IPS-18c (cell line): ENCODE measurements around the gene SEMA7A.

ENCODE experiments used
- H3K4me3 ChIP-seq: 2 replicates; pipeline ENCODE4 v1.7.0; 2013; ENCODE audit warnings: low read depth, mild to moderate bottlenecking, low read length, moderate library complexity; ENCODE audit not compliant: insufficient read depth
- H3K9me3 ChIP-seq: one replicate; pipeline ENCODE4 v1.6.1; 2013; ENCODE audit warnings: mild to moderate bottlenecking, low read length, moderate library complexity; ENCODE audit not compliant: control insufficient read depth, insufficient read depth

SEMA7A gene

DNA sequence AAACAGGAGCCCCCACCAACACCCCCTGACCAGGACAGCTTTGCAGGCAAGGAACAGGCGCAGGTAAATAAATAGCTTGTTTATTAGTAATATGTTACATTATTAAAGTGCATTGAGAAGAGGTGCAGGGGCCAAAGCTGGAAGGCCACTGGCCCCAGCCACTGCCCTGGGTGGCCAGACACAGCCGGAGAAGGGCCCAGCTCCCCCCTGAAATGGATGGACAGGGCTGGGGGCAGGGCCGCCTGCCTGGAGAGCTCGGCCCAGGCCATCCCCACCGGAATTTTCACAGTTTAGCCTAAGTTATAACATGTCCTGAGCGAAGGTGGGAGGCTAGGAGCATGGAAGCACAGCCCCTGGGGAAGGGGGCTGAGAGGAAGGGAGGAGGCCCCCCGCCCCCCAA, 24.5 kb downstream of the SEMA7A start:
- peaks cover 2% of the 10 kb centered on the region for H3K9me3 ChIP-seq
- no peak overlapping the region for H3K4me3 ChIP-seq

DNA sequence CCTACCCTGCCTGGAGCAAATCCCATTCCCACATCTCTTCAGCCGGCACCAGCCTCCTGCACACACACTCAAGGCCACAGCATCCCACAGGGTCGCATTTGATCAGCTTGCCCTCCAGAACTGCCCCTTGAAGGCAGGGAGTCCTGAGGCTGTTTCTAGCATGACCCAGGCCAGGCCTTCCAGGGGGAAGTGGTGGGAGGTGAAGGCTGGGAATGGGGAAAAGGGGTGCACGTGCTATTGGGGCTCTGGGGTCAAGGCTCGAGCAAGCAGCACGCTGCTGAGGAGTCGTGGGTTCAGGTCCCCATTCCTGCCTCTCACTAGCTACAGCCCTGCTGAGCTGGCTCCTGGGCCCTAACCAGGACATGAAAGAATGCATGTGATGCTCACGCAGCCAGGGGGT, 24.9 kb downstream of the SEMA7A start:
- peaks cover 2% of the 10 kb centered on the region for H3K9me3 ChIP-seq
- no peak overlapping the region for H3K4me3 ChIP-seq

DNA sequence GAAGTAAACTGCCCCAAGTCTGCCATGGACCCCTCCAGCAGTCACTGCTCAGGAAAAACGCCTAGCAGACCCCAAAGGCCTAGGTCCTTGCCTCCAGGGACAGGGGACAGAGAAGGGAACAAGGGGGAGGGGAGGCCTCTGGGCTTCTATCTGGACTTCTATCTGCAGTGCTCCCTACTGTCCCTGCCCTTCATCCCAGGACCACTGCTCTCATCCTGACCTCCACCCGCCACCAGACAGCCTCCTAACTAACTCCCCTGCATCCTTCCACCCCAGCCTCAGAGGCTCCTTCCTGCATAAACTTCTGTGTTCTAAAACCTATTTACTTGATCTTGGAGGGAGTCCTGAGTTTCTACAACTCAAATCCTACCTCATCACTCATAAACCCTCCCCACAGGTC, 25.4 kb downstream of the SEMA7A start:
- Histone ChIP-seq H3K4me3 (no peak overlapping the region), H3K9me3 (peaks cover 2% of the 10 kb centered on the region)

DNA sequence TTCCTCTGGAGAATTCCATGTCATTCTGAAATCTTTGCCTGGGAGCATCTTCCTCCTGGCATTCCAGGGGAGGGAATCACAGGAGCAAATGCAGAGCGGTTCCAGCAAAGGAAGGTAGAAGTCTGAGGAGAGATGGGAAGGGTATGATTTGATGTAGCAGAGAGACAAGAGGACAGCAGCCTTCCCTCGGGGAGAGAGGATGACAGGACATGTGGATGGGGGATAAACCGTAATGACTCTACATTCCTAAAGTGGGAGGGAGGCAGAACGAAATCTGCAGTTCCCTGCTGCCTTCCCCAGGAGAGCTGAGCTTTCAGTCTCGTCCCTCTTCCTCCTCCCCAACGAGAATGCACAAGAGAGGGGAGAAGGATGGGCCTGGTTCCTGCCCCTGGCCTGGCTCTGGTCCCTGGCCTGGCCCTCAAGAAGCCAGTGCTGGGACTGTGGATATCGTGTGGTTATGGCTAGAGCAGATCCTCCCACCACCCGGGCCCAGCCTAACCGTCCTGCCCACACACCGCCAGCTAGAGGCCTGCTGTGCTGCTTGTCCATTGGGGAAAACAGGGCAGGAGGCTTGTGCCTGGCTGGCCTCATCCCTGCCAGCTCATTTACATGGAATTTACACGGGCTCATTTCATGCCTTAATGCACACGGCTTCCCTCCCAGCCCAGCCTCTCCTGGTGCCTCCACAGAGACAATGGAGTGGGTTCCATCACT, 26.6 kb downstream of the SEMA7A start:
- H3K9me3 ChIP-seq = peaks cover 2% of the 10 kb centered on the region
- H3K4me3 ChIP-seq = no peak overlapping the region

DNA sequence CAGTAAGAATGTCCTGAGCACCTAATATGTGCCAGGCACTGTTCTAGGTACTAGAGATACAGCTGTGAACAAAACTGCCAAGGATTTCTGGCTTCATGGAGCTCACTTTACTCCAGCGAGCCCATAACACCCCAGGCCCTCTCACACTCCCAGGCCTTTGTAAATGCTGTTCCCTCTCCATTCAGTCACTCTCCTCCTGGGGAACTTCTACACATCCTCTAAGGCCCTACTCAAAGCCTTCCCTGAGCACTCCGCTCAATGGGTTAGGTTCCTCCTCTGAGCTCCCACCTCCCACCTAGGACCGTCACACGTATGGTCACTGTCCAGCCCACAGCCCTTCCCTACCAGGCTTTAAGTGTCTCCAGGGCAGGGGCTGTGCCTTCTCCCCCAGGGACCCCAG, 27.2 kb downstream of the SEMA7A start:
- H3K9me3 ChIP-seq = peaks cover 2% of the 10 kb centered on the region
- no peak overlapping the region for H3K4me3 ChIP-seq

DNA sequence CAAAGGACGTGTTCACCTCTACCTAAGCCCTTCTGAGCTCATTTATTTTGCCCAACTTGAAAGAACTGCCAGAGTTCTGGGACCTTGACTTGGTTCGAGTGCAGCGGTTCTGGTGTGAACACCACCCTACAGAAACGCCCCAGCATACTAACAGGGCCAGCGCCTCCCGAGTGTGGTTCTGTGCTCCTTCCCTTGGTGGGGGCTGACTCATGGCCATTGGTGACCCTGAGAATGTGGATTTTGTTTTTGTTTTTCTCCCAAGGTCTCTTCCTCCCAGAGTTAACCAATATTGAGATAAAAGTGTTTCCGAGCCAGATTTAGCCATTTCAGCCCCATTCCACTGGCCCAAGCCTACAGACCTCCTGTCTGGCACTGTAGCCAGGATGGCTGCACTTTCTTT, 27.9 kb downstream of the SEMA7A start:
- H3K4me3 ChIP-seq = no peak overlapping the region
- H3K9me3 ChIP-seq = peaks cover 2% of the 10 kb centered on the region

DNA sequence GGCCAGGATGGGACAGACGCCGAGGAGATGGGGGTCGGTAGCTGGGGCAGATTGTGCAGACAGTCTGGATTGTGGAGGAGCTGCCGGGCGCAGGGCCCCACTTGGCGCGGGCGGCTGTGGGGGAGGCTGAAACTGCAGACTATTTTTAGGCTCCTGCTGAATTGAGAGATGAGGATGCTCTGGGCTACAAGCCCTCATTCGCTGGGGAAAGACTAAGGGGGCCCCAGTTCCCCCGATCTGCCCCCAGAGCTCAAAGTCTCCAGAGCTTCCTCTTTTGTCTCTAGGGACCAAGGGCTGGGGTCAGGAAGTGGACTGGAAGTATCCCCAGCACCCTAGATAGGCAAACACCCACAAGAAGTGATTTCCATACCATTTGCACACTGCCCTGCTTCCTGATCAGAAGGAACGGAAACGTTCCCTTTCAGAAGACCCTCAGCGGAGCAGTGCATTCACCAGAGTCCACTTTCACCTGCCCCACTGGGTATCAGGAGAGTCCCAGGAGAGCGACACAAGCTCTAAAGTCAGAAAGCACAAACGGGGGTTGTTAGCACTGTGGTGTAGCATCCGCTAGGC, 29.7 kb downstream of the SEMA7A start:
- Histone ChIP-seq H3K9me3 (peaks cover 2% of the 10 kb centered on the region), H3K4me3 (no peak overlapping the region)

DNA sequence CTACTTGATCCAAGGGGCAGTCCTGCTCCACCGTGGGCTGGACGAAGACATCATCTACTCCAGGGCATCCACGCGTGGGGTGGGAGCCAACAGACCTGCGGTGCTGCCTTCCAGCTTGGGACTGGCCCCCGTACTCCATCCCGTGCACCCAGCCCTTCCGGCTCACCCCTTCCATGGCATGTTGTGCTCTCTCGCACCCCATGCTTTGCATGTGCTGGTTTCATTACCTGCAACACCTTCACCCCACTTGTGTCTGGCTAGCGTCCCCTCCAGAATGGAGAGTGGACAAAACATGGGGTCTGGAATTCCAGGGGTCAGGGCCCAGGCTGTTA, 30.2 kb downstream of the SEMA7A start:
- Histone ChIP-seq H3K9me3 (peaks cover 2% of the 10 kb centered on the region), H3K4me3 (no peak overlapping the region)

DNA sequence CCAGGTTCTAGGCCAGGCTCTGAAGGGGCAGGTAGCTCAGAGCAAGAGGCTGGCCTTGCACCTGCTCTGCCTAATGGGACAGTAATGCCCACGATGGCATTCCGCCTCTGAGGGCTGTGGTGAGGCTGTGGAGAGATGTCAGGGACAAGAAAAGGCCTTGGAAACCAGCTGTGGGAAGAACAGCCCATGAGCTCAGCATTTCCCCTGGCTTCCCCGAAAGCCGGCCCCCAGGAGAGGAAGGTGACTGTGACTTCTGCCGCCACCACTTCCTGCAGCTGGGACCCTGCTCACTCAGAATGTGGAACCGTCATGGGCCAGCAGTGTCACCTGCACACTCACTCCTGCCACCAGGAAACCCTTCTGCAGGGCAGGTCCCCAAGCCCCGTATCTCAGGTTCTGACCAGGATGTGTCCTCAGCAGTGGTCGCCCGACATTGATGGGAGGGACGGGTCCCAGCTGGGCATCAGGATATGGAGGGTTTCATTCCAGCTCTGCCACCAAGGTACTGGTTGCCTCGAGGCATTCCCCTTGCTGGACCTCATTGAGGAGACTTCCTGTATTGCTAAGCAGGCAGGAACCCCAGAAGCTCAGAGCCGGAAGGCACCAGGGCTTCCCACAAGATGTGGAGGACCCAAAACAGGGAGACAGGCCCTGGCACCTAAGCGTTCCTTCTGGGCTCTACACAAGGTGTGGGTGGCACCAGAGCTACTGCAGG, 30.7 kb downstream of the SEMA7A start:
- H3K9me3 ChIP-seq = peaks cover 5% of the 10 kb centered on the region
- H3K4me3 ChIP-seq = no peak overlapping the region

DNA sequence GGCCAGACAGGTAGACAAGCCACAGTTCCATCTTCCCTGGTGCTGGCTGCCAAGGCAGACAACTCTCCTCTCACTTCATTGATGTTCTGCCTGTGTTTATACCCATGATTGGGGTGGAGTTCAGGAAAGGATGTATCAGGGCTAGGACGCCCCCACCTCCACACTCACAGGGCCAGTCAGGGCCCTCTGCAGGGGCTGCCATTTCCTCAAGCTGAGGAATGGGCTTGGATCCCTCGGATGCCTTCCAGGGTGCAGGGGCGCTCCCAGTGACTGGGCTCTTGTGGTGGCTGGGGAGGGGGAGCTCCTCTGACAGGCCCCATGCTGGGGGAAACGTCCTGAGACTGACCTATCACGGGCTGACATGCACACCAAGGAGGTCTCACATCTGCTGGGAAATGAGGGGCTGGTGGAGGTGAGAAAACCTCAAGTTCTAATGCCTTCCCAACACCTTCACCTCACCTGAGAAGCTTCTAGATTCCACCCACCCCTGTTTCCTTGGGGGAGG, 31.4 kb downstream of the SEMA7A start:
- peaks cover 5% of the 10 kb centered on the region for H3K9me3 ChIP-seq
- H3K4me3 ChIP-seq = no peak overlapping the region

DNA sequence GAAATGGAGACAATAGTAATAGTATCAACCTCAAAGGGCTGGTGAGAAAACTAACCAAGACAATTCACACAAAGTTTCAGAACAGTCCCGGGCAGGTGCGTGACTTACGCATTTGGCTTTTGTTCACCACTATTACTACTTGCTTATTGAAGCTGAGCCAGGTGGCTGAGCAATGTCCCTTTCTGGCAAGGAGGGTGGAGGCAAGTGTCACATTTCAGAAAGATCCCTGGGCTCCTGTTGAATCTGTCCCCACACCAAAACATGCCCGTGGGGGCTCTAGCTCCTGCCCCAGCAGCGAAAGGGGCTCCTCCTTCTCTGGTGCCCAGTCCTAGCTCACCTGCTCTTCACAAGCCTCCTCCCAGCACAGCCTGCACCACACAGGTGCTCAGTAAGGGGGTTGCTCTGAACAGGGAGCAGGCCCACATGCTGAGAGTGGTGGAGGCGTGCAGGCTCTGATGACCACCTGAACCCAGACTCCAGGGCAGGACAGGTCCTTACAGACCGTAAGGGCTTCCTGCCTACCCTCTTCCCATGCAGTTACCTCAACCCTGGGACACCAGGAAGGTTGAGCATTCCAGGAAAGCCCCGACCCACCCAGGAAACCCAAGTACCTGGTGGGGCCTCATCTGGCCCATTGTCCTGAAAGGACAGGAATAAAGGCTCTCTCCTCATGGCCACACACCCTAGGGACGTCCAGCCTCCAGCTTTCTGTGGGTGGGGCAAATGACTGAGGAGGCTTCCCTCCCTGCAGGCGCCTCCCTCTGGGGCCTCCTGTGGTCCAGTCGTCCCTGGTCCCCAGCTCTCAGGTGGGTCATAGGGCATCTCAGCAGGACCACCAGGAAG, 32.6 kb downstream of the SEMA7A start:
- H3K4me3 ChIP-seq = no peak overlapping the region
- peaks cover 3% of the 10 kb centered on the region for H3K9me3 ChIP-seq

DNA sequence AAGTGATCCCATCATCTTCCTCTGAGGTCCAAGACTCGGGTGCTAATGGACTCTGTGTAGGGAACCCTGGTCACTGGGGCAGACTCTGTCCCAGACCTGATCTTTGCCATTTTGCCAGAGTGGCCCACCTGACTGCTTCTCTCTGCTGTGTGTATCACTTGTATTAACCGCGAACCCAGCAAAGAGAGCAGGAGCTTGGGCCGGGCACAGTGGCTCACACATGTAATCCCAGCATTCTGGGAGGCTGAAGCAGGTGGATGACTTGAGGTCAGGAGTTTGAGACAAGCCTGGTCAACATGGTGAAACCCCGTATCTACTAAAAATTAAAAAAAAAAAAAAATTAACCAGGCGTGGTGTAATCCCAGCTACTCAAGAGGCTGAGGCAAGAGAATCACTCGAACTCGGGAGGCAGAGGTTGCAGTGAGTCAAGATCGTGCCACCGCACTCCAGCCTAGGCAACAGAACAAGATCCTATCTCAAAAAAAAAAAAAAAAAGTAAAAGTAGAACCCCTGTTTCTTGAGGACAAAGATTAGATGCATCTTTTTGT, 33.4 kb downstream of the SEMA7A start:
- no peak overlapping the region for H3K4me3 ChIP-seq

DNA sequence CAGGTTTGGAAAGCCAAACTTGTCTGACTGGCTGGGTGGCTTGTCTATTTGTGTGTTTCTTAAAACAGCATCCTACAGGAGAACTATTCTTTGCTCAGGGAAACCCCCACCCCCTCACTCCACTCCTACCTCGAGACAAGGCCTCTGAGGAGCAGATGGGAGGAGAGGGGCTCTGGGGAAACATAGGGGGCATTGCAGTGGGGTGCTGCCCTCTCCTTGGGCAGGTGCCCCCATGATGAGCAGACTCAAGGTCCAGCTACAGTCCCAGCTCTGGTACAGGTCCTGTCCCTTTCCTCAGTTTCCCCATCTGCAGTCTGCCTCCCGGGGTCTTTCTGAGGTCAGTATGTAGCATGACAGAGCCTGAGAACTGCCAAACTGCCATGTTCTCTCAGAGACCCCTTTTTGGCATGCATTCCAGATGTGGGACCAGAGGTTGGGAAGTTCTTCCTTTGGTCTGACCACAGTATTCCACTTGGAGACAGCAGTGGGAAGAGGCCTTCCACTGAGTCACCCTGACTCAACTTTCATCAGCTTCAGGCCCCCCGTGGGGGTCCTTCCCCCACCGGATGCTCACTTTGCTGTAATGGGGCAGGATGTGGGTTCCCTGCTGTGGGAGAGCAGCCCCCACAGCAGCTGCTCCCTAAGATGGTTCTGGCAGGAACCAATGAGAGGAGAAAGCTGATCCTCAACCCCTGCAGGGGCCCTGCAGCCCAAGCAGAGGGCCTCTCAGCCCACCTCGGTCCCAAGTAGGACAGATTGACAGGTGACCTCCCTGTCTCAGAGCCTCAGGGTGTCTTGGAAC, 34.0 kb downstream of the SEMA7A start:
- peaks cover 3% of the 10 kb centered on the region for H3K9me3 ChIP-seq
- no peak overlapping the region for H3K4me3 ChIP-seq

More for the DNA sequence above, 33.4 kb downstream of the SEMA7A start:
- peaks cover 3% of the 10 kb centered on the region for H3K9me3 ChIP-seq

DNA sequence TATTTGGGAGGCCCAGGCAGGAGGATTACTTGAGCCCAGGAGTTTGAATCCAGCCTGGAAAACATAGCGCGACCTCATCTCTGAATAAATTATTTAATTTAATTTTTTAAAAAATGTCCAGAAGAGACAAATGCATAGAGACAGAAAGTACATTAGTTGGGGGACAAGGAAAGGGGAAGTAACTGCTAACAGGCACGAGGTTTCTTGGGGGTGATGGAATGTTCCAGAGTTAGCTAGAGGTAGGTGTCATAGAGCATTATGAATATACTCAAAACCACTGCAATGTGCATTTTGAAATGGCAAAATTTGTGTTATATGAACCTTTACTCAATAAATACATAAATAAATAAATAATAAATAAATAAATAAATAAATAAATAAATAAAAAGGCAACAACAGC, 34.7 kb downstream of the SEMA7A start:
- Histone ChIP-seq H3K4me3 (no peak overlapping the region), H3K9me3 (peaks cover 3% of the 10 kb centered on the region)

DNA sequence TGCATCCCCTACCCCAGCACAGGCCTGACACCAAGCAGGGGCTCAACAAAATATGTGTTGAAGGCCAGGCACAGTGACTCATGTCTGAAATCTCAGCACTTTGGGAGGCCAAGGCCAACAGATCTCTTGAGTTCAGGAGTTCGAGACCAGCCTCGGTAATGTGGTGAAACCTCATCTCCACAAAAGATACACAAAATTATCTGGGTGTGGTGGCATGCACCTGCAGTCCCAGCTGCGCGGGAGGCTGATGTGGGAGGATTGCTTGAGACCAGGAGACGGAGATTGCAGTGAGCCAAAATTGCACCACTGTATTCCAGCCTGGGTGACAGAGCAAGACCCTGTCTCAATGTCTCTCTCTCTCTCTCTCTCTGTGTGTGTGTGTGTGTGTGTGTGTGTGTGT, 35.6 kb downstream of the SEMA7A start:
- peaks cover 3% of the 10 kb centered on the region for H3K9me3 ChIP-seq
- H3K4me3 ChIP-seq = no peak overlapping the region

DNA sequence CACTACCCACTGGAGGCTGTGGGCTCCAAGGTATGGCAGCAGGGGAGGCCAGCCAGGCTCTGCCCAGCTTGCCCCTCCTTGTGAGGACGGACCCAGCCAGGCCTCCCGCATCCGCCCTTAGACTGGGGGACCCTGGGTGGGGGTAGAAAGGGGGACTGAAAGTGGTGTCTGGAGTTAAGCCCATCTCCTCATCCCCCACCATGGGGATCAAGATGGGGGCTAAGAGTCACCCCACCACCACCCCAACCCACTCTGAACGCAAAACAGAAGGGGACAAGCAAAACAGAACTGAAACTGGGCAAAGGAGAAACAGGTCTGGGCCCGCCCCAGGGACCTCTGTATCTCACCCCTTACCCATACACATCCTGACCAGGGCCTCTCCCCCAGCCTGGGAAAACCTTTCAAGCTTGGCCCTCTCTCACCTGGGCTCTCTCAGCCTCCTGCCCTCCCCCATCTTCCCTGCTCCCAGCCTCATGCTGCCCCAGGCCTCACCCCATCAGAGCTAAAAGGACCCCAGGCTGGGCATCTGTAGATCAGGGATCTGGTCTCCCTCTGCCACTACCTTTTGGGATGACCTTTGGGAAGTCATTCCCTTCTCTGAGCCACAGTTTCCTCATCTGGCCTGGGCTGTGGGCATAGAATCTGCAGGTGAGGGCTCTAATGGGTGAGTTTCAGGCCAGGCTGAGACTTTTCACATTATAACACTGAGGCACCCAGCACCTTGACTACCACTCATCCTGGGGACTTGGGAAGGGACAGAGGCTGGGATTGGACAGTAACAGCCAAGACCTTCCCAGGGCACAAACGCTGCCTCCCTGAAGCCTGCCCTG, 36.3 kb downstream of the SEMA7A start:
- Histone ChIP-seq H3K9me3 (peaks cover 3% of the 10 kb centered on the region), H3K4me3 (no peak overlapping the region)
